Endothelial cell of umbilical vein (primary cell): ENCODE data around the gene REM2. TPM values are rescaled to one million over a fixed set of nuclear protein-coding genes. Genes with fewer than 3 reads are reported as not detected.

Experiments
- BruUV-seq: library from RNA; stranded (reverse); fragments of 400-500 nt; replicated peaks from 2 replicates; lab custom pipeline; 2021; lab: Mats Ljungman, UMichigan
- CTCF ChIA-PET: fragments of 300-600, 350-600 bp; sonication (Branson Sonifier 250); formaldehyde crosslinking; loops from one replicate; lab custom pipeline; 2021; ENCODE audit warnings: antibody characterized with exemption, inconsistent platforms; lab: Charles Lee
- POLR2A ChIA-PET: fragments of 300-600, 350-600 bp; sonication (Branson Sonifier 250); formaldehyde crosslinking; loops from one replicate; lab custom pipeline; 2021; ENCODE audit warnings: antibody characterized with exemption, inconsistent platforms; lab: Charles Lee
- DNase-seq: peaks from one replicate; pipeline ENCODE4 v3.0.0-alpha.2; 2011; ENCODE audit warnings: low read depth, low spot score
- FAIRE-seq: peaks from 2 replicates; lab custom pipeline; 2011; peaks lifted over from hg19 to GRCh38; lab: Jason Lieb, UNC
- H2AFZ ChIP-seq: 2 replicates; pipeline ENCODE4 v1.6.0; 2012; ENCODE audit warnings: low read depth, low read length, control low read depth, inconsistent platforms
- H3K27ac ChIP-seq: 2 replicates; pipeline ENCODE4 v1.5.1; 2011; ENCODE audit warnings: low read depth, mild to moderate bottlenecking, control low read depth, low read length, moderate library complexity; ENCODE audit not compliant: insufficient read depth
- H3K27me3 ChIP-seq, 2 experiments: 2 replicates each; pipeline versions ENCODE4 v1.6.0 to v1.6.1; 2011; ENCODE audit warnings: low read length in 2 of 2, mixed read lengths in 1 of 2; ENCODE audit not compliant: control insufficient read depth in 2 of 2, insufficient read depth in 2 of 2
- H3K36me3 ChIP-seq, 2 experiments: 2 replicates in 1 of 2; 3 replicates in 1 of 2; pipeline ENCODE4 v1.5.1; 2011; ENCODE audit warnings: low read length in 2 of 2, mild to moderate bottlenecking in 1 of 2, moderate library complexity in 1 of 2; ENCODE audit not compliant: control insufficient read depth in 2 of 2, insufficient read depth in 2 of 2; ENCODE audit errors: extremely low read depth in 1 of 2
- H3K4me1 ChIP-seq: 3 replicates; pipeline ENCODE4 v1.5.1; 2011; ENCODE audit warnings: mild to moderate bottlenecking, low read length; ENCODE audit not compliant: control insufficient read depth, insufficient read depth; ENCODE audit errors: extremely low read depth
- H3K4me2 ChIP-seq: 2 replicates; pipeline ENCODE4 v1.6.1; 2011; ENCODE audit warnings: low read length, control low read depth, mixed read lengths; ENCODE audit not compliant: insufficient read depth
- H3K4me3 ChIP-seq, 3 experiments: fragments of 200-600 bp in 1 of 3; sonication (generic), shearing (Covaris generic) in 1 of 3; replicated peaks in 1 of 3; 2 replicates each; pipeline ENCODE4 v1.5.1; 2011 to 2016; ENCODE audit warnings: control low read depth in 3 of 3, low read length in 3 of 3, mild to moderate bottlenecking in 2 of 3, inconsistent platforms in 1 of 3, low read depth in 1 of 3, moderate library complexity in 1 of 3; ENCODE audit not compliant: insufficient read depth in 1 of 3
- H3K79me2 ChIP-seq: 2 replicates; pipeline ENCODE4 v1.6.0; 2012; ENCODE audit warnings: low read length, inconsistent platforms; ENCODE audit not compliant: control insufficient read depth, insufficient read depth
- H3K9ac ChIP-seq: replicated peaks from 2 replicates; pipeline ENCODE3; 2011; ENCODE audit warnings: low read length, control low read depth; ENCODE audit not compliant: insufficient read depth; ENCODE audit errors: extremely low read depth
- H3K9me1 ChIP-seq: replicated peaks from 3 replicates; pipeline ENCODE4 v1.6.0; 2011; ENCODE audit warnings: mild to moderate bottlenecking, low read length; ENCODE audit not compliant: control insufficient read depth, insufficient read depth; ENCODE audit errors: extremely low read depth
- H3K9me3 ChIP-seq: replicated peaks from 2 replicates; pipeline ENCODE4 v1.5.1; 2012; ENCODE audit warnings: low read length, inconsistent platforms; ENCODE audit not compliant: control insufficient read depth, insufficient read depth
- H4K20me1 ChIP-seq: replicated peaks from 2 replicates; pipeline ENCODE3; 2011; ENCODE audit warnings: mild to moderate bottlenecking, low read length; ENCODE audit not compliant: control insufficient read depth, insufficient read depth; ENCODE audit errors: extremely low read depth
- EZH2 ChIP-seq: IDR thresholded peaks from 2 replicates; pipeline ENCODE4 v1.6.1; 2012; ENCODE audit warnings: borderline replicate concordance, low read depth, mild to moderate bottlenecking, moderate library complexity, low read length, inconsistent platforms; ENCODE audit not compliant: severe bottlenecking
- FOS ChIP-seq: IDR thresholded peaks from 2 replicates; pipeline ENCODE4 v1.6.1; 2011; ENCODE audit warnings: mild to moderate bottlenecking, low read length, moderate library complexity, borderline replicate concordance; ENCODE audit not compliant: insufficient read depth
- GATA2 ChIP-seq: IDR thresholded peaks from 2 replicates; pipeline ENCODE4 v1.7.0; 2011; ENCODE audit warnings: low read depth, mild to moderate bottlenecking, moderate library complexity, mixed read lengths, low read length; ENCODE audit not compliant: insufficient read length, insufficient read depth
- JUN ChIP-seq: IDR thresholded peaks from 2 replicates; pipeline ENCODE4 v1.6.1; 2011; ENCODE audit warnings: borderline replicate concordance, low read depth; ENCODE audit not compliant: insufficient read length, insufficient read depth
- MAX ChIP-seq: IDR thresholded peaks from 2 replicates; pipeline ENCODE4 v1.6.1; 2011; ENCODE audit not compliant: insufficient read depth, insufficient read length
- MYC ChIP-seq: IDR thresholded peaks from one replicate; pipeline ENCODE4 v1.6.1; 2011; ENCODE audit warnings: mild to moderate bottlenecking, low read depth, low read length
- POLR2A ChIP-seq: IDR thresholded peaks from 2 replicates; pipeline ENCODE4 v1.6.1; 2012; ENCODE audit warnings: low read depth, mild to moderate bottlenecking, control low read depth, low read length
- POLR2AphosphoS5 ChIP-seq: IDR thresholded peaks from 2 replicates; pipeline ENCODE4 v1.6.1; 2012; ENCODE audit warnings: low read depth, mild to moderate bottlenecking, control low read depth, low read length, moderate library complexity; ENCODE audit not compliant: insufficient read depth
- dilution Hi-C: fragments of 300-500 bp; cut with MboI; formaldehyde crosslinking; loops from one replicate; pipeline ENCODE4 v1.15.0; 2019; ENCODE audit warnings: low sequenced_read_pairs; ENCODE audit not compliant: extremely low pct_ligation_motif_present
- intact Hi-C: fragments of 100-400 bp; cut with micrococcal nuclease; formaldehyde crosslinking; loops from one replicate; pipeline ENCODE4 v1.10.0; 2022
- polyA plus RNA-seq, 4 experiments: library from polyadenylated mRNA; depleted of rRNA in 3 of 4; stranded (reverse) in 3 of 4; unstranded in 1 of 4; fragments of >200 nt; gene quantifications; 2 replicates each; pipeline versions ENCODE4 v1.2.1 to v1.2.3, GENCODE V29; 2011 to 2012; ENCODE audit warnings: missing spikeins in 1 of 4
- total RNA-seq: library from RNA; stranded (reverse); gene quantifications from 2 replicates; pipeline ENCODE4 v1.2.3, GENCODE V29; 2021
- TF ChIP-seq, protein P1 (sequence below), 2 donors: IDR thresholded peaks; 1 replicate in 1 of 2; 2 replicates in 1 of 2; pipeline ENCODE4 v1.5.1; 2011; ENCODE audit warnings: low read length in 2 of 2, mild to moderate bottlenecking in 2 of 2, moderate library complexity in 2 of 2, control low read depth in 1 of 2, inconsistent platforms in 1 of 2, low read depth in 1 of 2; ENCODE audit not compliant: insufficient read depth in 1 of 2; ENCODE audit errors: extremely low read depth in 1 of 2

Gene REM2
- total and polyA plus RNA-seq, 2 donors (not counting 3 experiments of a cell fraction or from before 2014, with no cell fraction given): 0.33 TPM; not detected in 1

DNA sequence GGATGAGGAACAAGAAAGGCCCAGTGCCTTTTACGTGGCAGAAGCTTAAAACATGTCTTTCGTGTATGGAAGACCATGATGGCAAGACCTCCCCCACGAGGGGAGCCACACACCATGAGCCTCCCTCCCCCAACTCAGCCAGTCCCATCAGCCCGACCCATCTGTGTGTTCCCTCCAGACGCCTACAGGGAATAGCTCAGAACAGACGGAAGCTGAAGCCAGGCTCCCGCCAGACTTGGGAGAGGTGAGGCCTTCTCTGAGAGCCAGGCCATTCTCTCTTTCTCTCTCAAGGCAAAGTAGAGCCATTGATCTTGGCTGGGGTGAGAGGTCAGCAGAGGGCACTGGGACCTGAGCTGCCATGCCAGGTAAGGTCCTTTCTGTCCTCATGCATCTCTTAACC is 9.5 kb downstream of the REM2 start:
- dilution Hi-C loops (no loop called here), intact Hi-C loops (no loop called here)
- Histone ChIP-seq H3K27ac (no peak overlapping the region), H2AFZ (no peak overlapping the region), H3K9me1 (no peaks in the 10 kb centered on the region), H4K20me1 (no peaks in the 10 kb centered on the region), H3K4me2 (no peak overlapping the region), H3K27me3 (no peaks in the 10 kb centered on the region), H3K9ac (no peak overlapping the region), H3K9me3 (no peaks in the 10 kb centered on the region), H3K79me2 (no peaks in the 10 kb centered on the region), H3K4me3 (no peak overlapping the region), H3K4me1 (no peaks in the 10 kb centered on the region), H3K36me3 (no peaks in the 10 kb centered on the region)
- CTCF ChIA-PET: interaction anchor here (11.4 kb wide), 1 partner anchor 9 kb away, joined by 80 read pairs; no protein-coding TSS in a partner anchor
- TF ChIP-seq MAX: no peak
- TF ChIP-seq GATA2: no peak
- TF ChIP-seq POLR2AphosphoS5: no peak
- no peak for TF ChIP-seq JUN
- no peak for TF ChIP-seq MYC
- FAIRE-seq: no peak
- POLR2A ChIA-PET: no interaction called here
- DNase-seq: no peak
- BruUV-seq: no TSS peak

DNA sequence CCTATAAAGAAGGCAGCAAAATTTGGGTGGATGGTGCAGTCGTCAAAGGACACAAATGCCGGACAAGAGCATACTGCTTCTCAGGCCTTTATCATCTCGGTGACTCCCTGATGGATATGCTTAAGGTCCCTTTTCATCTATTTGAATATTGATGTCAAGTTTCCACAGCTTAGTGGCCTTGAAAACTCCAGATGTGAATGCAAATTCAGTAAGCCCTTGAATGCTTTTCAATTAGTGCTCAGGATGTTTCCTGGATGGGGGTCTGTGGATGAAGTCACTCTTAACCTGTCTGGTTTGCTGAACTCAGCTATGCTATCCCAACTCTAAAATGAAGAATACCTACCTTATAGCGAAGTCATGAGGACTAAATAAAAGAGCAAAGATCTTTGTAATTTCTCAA is 10.7 kb downstream of the REM2 start:
- Histone ChIP-seq H3K4me1 (no peaks in the 10 kb centered on the region), H3K27ac (no peak overlapping the region), H3K79me2 (no peaks in the 10 kb centered on the region), H3K36me3 (no peaks in the 10 kb centered on the region), H2AFZ (no peak overlapping the region), H3K9ac (no peak overlapping the region), H3K9me1 (no peaks in the 10 kb centered on the region), H3K9me3 (no peaks in the 10 kb centered on the region), H3K4me2 (no peak overlapping the region), H3K4me3 (no peak overlapping the region), H4K20me1 (no peaks in the 10 kb centered on the region), H3K27me3 (no peaks in the 10 kb centered on the region)
- no peak for TF ChIP-seq MAX
- TF ChIP-seq, protein P1, sequence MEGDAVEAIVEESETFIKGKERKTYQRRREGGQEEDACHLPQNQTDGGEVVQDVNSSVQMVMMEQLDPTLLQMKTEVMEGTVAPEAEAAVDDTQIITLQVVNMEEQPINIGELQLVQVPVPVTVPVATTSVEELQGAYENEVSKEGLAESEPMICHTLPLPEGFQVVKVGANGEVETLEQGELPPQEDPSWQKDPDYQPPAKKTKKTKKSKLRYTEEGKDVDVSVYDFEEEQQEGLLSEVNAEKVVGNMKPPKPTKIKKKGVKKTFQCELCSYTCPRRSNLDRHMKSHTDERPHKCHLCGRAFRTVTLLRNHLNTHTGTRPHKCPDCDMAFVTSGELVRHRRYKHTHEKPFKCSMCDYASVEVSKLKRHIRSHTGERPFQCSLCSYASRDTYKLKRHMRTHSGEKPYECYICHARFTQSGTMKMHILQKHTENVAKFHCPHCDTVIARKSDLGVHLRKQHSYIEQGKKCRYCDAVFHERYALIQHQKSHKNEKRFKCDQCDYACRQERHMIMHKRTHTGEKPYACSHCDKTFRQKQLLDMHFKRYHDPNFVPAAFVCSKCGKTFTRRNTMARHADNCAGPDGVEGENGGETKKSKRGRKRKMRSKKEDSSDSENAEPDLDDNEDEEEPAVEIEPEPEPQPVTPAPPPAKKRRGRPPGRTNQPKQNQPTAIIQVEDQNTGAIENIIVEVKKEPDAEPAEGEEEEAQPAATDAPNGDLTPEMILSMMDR (IDR thresholded peaks at IDR 0.05; ENCODE audit: extremely low read depth in 1 of 2, insufficient read depth in 1 of 2, low read depth in 1 of 2, low read length in 2 of 2): no peak
- TF ChIP-seq POLR2AphosphoS5: no peak
- no peak for TF ChIP-seq POLR2A
- no peak for TF ChIP-seq JUN
- no peak for TF ChIP-seq FOS
- no peak for TF ChIP-seq GATA2
- TF ChIP-seq MYC: no peak
- no peak for TF ChIP-seq EZH2
- CTCF ChIA-PET: interaction anchor here (1.2 to 9.7 kb wide), 3 partner anchors 12 to 321 kb away, joined by 3 to 75 read pairs (median 4); partner anchors contain the start of gene LRP10
- POLR2A ChIA-PET: interaction anchor here (0.6 kb wide), 1 partner anchor 21 kb away, joined by 3 read pairs; no protein-coding TSS in a partner anchor
- dilution Hi-C loops: no loop called here
- DNase-seq (no peak), FAIRE-seq (no peak)
- BruUV-seq: no TSS peak
- intact Hi-C loops: no loop called here
